ENCODE results near the gene RABGGTA. TPM values are rescaled to one million over a fixed set of nuclear protein-coding genes. Genes with fewer than 3 reads are reported as not detected.

RABGGTA gene
- polyA plus RNA-seq, 3 donors: 34.5 to 125 (median 35.4) TPM

- H3K4me3 ChIP-seq (replicated peaks in 1 of 3; ENCODE audit: low read depth in 2 of 3, low read length in 3 of 3): peak overlapping the region; percentile 48 to 82 (median 78)
- peak overlapping the region; percentile 94 to 98 for H3K27ac ChIP-seq (ENCODE audit: low read depth in 1 of 2, low read length in 2 of 2)
- peak overlapping the region; percentile 80 for H3K4me2 ChIP-seq (replicated peaks; ENCODE audit: extremely low read depth, low read length, poor library complexity, severe bottlenecking)
- peak overlapping the region; percentile 90 to 97 for H3K4me3 Mint-ChIP-seq
- no peaks in the 10 kb centered on the region for H3K27me3 ChIP-seq (ENCODE audit: control insufficient read depth in 2 of 2, insufficient read depth in 2 of 2, low read length in 2 of 2)
- peaks cover 61% of the 10 kb centered on the region for H3K4me1 Mint-ChIP-seq
- H3K27ac Mint-ChIP-seq: peak overlapping the region; percentile 99 to 100 (median 100)
- DNase-seq: peak; percentile 51 to 84 (median 70)
- H4K20me1 ChIP-seq (ENCODE audit: insufficient read depth, low read length): peaks cover 37% of the 10 kb centered on the region
- peak overlapping the region; percentile 54 for H2AFZ ChIP-seq (ENCODE audit: insufficient read depth, low read depth, low read length, poor library complexity, severe bottlenecking)
- H3K9me3 Mint-ChIP-seq: peaks cover 0 to 2% (median 0%) of the 10 kb centered on the region in 7 donors
- 4% methylated on average over 4 of the region's 10 CpGs for WGBS (ENCODE audit: insufficient coverage)
- peaks cover 38% of the 10 kb centered on the region for H3K79me2 ChIP-seq (ENCODE audit: insufficient read depth, low read length)
- TF ChIP-seq CTCF (IDR thresholded peaks at IDR 0.05): no peak
- H3K36me3 ChIP-seq (replicated peaks in 1 of 2; ENCODE audit: control insufficient read depth in 1 of 2, insufficient read depth in 2 of 2, low read length in 2 of 2): peaks cover 27 to 33% of the 10 kb centered on the region in 2 donors
- H3K27me3 Mint-ChIP-seq (ENCODE audit: low read depth in 3 of 3): no peaks in the 10 kb centered on the region
- peaks cover 50 to 76% of the 10 kb centered on the region in 2 donors for H3K4me1 ChIP-seq (ENCODE audit: control insufficient read depth in 1 of 2, insufficient read depth in 2 of 2, low read length in 2 of 2)
- H3K9ac ChIP-seq (ENCODE audit: insufficient read depth, low read length, poor library complexity, severe bottlenecking): peak overlapping the region; percentile 85
- intact Hi-C loops (cut with micrococcal nuclease): loop anchor here (2.0 to 10.0 kb wide), 4 partner anchors 27 to 191 kb away; partner anchors contain the start of genes DHRS1 (in 1 of the 2), NOP9 (in 1 of the 2) and RABGGTA (in 1 of the 2)
- peaks cover 29 to 37% of the 10 kb centered on the region in 2 donors for H3K36me3 Mint-ChIP-seq
- H3K9me3 ChIP-seq (replicated peaks in 1 of 2; ENCODE audit: control insufficient read depth in 1 of 2, insufficient read depth in 1 of 2, low read length in 2 of 2): no peaks in the 10 kb centered on the region
These were observed 28.0 kb downstream of the RABGGTA start for GRCh38 chr14:24243336-24243836.

- TF ChIP-seq CTCF (IDR thresholded peaks at IDR 0.05): peak; percentile 33
- Histone ChIP-seq H3K36me3 (replicated peaks in 1 of 2; ENCODE audit: control insufficient read depth in 1 of 2, insufficient read depth in 2 of 2, low read length in 2 of 2) (peaks cover 42 to 45% of the 10 kb centered on the region in 2 donors), H3K27me3 (ENCODE audit: control insufficient read depth in 2 of 2, insufficient read depth in 2 of 2, low read length in 2 of 2) (no peaks in the 10 kb centered on the region), H3K4me1 (ENCODE audit: control insufficient read depth in 1 of 2, insufficient read depth in 2 of 2, low read length in 2 of 2) (peaks cover 50 to 72% of the 10 kb centered on the region in 2 donors), H4K20me1 (ENCODE audit: insufficient read depth, low read length) (peaks cover 52% of the 10 kb centered on the region), H3K79me2 (ENCODE audit: insufficient read depth, low read length) (peaks cover 47% of the 10 kb centered on the region), H3K27ac (ENCODE audit: low read depth in 1 of 2, low read length in 2 of 2) (peak overlapping the region; percentile 94 to 98), H3K9ac (ENCODE audit: insufficient read depth, low read length, poor library complexity, severe bottlenecking) (peak overlapping the region; percentile 85), H3K9me3 (replicated peaks in 1 of 2; ENCODE audit: control insufficient read depth in 1 of 2, insufficient read depth in 1 of 2, low read length in 2 of 2) (no peaks in the 10 kb centered on the region), H3K4me2 (replicated peaks; ENCODE audit: extremely low read depth, low read length, poor library complexity, severe bottlenecking) (peak overlapping the region; percentile 80), H3K4me3 (replicated peaks in 1 of 3; ENCODE audit: low read depth in 2 of 3, low read length in 3 of 3) (peak overlapping the region; percentile 48 to 82 (median 78)), H2AFZ (ENCODE audit: insufficient read depth, low read depth, low read length, poor library complexity, severe bottlenecking) (peak overlapping the region; percentile 54)
- WGBS (ENCODE audit: insufficient coverage): under 1% methylated on average over 37 of the region's 39 CpGs
- DNase-seq: peak; percentile 88 to 93 (median 92)
- Mint-ChIP-seq H3K4me1 (peaks cover 66% of the 10 kb centered on the region), H3K9me3 (peaks cover 0 to 2% (median 0%) of the 10 kb centered on the region in 7 donors), H3K27me3 (ENCODE audit: low read depth in 3 of 3) (no peaks in the 10 kb centered on the region), H3K36me3 (peaks cover 42 to 43% of the 10 kb centered on the region in 2 donors), H3K27ac (peak overlapping the region; percentile 99 to 100 (median 100)), H3K4me3 (peak overlapping the region; percentile 90 to 97)
- intact Hi-C loops (cut with micrococcal nuclease): loop anchor here (1.0 to 10.0 kb wide), 6 partner anchors 9 to 193 kb away; partner anchors contain the start of genes DHRS1 (in 1 of the 2), GMPR2 (in 1 of the 2), NEDD8 (in 1 of the 2) and NOP9 (in 1 of the 2)
These were observed 29.5 kb downstream of the RABGGTA start for GRCh38 chr14:24241829-24242443.
